SJSA1 (cell line): ENCODE data around the gene DAGLA. TPM values are rescaled to one million over a fixed set of nuclear protein-coding genes. Genes with fewer than 3 reads are reported as not detected.
A peak's percentile ranks its signal among the peaks of the same experiment; 100 is the strongest.
"Not testable (repeated sequence)": the region's sequence is repeated elsewhere in the genome, so short reads cannot be mapped to it uniquely, and the experiment has no call there.

Source experiments
- DNase-seq, 2 experiments: peaks; one replicate each; pipeline ENCODE4 v3.0.0-alpha.2; 2015 to 2020; ENCODE audit warnings: low spot score in 2 of 2, low read depth in 1 of 2
- H3K27ac ChIP-seq: fragments of 250-450 bp; sonication (Bioruptor Pico); 2 replicates; pipeline ENCODE4 v1.5.1; 2020; ENCODE audit warnings: mild to moderate bottlenecking, moderate library complexity
- H3K27me3 ChIP-seq: fragments of 250-450 bp; sonication (Bioruptor Pico); replicated peaks from 2 replicates; pipeline ENCODE4 v1.5.1; 2020; ENCODE audit warnings: mild to moderate bottlenecking, moderate library complexity
- H3K36me3 ChIP-seq: fragments of 250-450 bp; sonication (Bioruptor Pico); 2 replicates; pipeline ENCODE4 v1.5.1; 2020; ENCODE audit warnings: mild to moderate bottlenecking
- H3K4me1 ChIP-seq: fragments of 250-450 bp; sonication (Bioruptor Pico); replicated peaks from 2 replicates; pipeline ENCODE4 v1.6.1; 2021; ENCODE audit warnings: mild to moderate bottlenecking
- H3K4me3 ChIP-seq: fragments of 250-450 bp; sonication (Bioruptor Pico); 2 replicates; pipeline ENCODE4 v1.5.1; 2020; ENCODE audit warnings: mild to moderate bottlenecking
- H3K9me3 ChIP-seq: fragments of 250-450 bp; sonication (Bioruptor Pico); replicated peaks from 2 replicates; pipeline ENCODE4 v1.5.1; 2020; ENCODE audit warnings: mild to moderate bottlenecking
- total RNA-seq: library from RNA; depleted of rRNA; stranded (reverse); fragments of >200 nt; shearing (Covaris generic); gene quantifications from 2 replicates; pipeline ENCODE4 v1.2.3, GENCODE V29; 2014

DAGLA gene
- total RNA-seq, 1 experiment from 2014 or later, result 2.6 TPM

GRCh38 chr11:61654397-61654829 is 25.8 kb upstream of the DAGLA start:
- Histone ChIP-seq H3K27ac (no peak overlapping the region), H3K4me1 (no peaks in the 10 kb centered on the region; the same call in 1 of the 2 replicates), H3K9me3 (no peaks in the 10 kb centered on the region), H3K36me3 (no peaks in the 10 kb centered on the region), H3K27me3 (peaks cover 24% of the 10 kb centered on the region), H3K4me3 (no peak overlapping the region)
- no peak for DNase-seq

GRCh38 chr11:61655266-61656159 is 24.7 kb upstream of the DAGLA start:
- not testable (repeated sequence) for H3K4me3 ChIP-seq, H3K9me3 ChIP-seq, H3K36me3 ChIP-seq, H3K27ac ChIP-seq, DNase-seq, H3K4me1 ChIP-seq
- peaks cover 19% of the 10 kb centered on the region for H3K27me3 ChIP-seq

DNA sequence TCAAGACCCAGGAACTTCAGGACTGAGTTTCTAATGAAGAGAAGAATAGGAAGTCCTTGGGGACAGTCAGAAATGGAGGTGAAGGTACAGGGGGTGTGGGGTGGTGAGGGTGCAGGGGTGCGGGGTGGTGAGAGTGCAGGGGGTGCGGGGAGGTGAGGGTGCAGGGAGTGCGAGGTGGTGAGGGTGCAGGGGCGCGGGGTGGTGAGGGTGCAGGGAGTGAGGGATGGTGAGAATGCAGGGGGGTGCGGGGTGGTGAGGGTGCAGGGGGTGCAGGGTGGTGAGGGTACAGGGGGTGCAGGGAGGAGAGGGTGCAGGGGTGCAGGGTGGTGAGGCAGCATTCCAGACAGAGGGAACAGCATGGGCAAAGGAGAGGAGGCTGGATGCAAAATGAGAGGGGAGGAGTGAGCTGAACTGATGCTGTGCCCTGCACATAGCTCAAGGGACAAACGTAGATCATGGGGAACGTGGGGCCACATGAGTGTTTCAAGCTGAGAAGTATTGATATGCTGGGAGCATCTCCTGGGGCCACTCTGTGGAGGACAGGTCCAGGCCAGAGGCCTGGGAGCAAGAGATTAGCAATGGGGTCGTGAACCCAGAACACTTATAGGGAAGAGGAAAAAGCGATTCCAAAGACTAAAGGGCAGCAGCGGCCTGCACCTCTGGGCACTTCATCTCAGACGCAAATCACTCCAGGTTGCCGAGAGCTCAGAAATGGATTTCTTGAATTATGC is 23.7 kb upstream of the DAGLA start:
- no peak overlapping the region for H3K27ac ChIP-seq
- DNase-seq, result no peak
- H3K4me1 ChIP-seq, result no peaks in the 10 kb centered on the region; the same call in 1 of the 2 replicates
- H3K27me3 ChIP-seq, result peaks cover 19% of the 10 kb centered on the region
- no peaks in the 10 kb centered on the region for H3K9me3 ChIP-seq
- no peaks in the 10 kb centered on the region for H3K36me3 ChIP-seq
- H3K4me3 ChIP-seq, result no peak overlapping the region

DNA sequence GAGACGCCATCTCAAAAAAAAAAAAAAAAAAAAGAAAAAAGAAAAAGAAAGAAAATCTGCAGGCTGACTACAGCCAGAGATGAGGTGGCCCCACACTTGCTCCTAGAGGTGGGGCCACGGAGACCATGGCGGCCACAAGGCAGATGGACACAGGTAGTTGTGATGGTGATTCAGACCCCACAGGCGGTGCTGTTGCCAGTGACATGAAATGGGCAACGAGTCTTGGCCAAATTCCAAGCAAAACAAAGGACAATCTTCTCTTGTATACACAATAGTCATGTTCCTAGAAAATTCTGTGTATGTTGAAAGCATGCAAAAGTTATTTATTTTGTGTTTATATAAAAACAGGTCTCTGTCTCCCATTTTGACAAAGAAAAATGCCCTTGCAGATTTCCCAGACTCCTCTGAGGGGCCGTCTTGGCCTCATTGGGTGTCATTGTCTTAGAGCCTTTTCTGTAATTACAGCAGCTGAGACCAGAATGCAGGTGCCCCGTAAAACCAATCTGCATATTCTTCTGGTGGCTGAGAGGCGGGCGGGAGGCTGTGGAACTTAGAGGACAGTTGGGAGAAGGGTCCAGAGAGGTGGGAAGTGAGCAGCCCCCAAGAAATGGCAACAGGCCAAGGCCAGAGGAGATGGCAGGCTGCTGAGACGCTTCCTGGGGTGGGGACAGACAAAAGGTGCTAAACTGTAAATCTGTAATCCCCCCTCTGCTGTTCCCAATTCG is 22.5 kb upstream of the DAGLA start:
- no peaks in the 10 kb centered on the region; the same call in 1 of the 2 replicates for H3K9me3 ChIP-seq
- H3K27me3 ChIP-seq, result peaks cover 21% of the 10 kb centered on the region
- no peaks in the 10 kb centered on the region; the same call in 1 of the 2 replicates for H3K4me1 ChIP-seq
- peak; percentile 35 to 67 for DNase-seq
- H3K36me3 ChIP-seq, result no peaks in the 10 kb centered on the region
- H3K4me3 ChIP-seq, result no peak overlapping the region
- H3K27ac ChIP-seq, result no peak overlapping the region

DNA sequence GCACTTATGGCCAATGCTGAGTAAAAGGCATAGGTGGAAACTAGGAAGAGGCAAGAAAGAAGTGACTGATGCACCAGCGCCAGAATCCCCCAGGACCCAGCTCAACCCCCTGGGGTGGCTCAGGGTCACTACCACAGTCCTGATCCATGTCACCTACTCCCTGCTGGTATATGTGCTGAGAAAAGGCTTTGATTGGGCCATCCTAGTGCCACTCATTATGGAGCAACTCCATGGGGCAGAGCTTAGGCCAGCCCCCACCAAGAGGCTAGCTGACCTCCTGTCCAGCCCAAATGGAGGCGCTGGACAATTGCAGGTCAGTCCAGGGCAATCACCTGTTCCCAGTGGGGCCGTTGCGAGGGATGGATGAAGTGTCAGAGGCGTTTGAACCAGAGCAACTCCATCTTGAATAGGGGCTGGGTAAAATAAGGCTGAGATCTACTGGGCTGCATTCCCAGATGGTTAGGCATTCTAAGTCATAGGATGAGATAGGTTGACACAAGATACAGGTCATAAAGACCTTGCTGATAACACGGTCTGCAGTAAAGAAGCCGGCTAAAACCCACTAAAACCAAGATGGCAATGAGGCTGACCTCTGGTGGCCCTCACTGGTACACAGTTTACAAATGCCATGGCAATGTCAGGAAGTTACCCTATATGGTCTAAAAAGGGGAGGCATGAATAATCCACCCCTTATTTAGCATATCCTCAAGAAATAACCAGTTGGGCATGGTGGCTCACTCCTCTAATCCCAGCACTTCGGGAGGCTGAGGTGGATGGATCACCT is 20.6 kb upstream of the DAGLA start:
- DNase-seq, result no peak
- no peaks in the 10 kb centered on the region; the same call in 1 of the 2 replicates for H3K4me1 ChIP-seq
- H3K27ac ChIP-seq, result no peak overlapping the region
- H3K4me3 ChIP-seq, result no peak overlapping the region
- peaks cover 10% of the 10 kb centered on the region for H3K27me3 ChIP-seq
- no peaks in the 10 kb centered on the region for H3K36me3 ChIP-seq
- H3K9me3 ChIP-seq, result no peaks in the 10 kb centered on the region; the same call in 1 of the 2 replicates

DNA sequence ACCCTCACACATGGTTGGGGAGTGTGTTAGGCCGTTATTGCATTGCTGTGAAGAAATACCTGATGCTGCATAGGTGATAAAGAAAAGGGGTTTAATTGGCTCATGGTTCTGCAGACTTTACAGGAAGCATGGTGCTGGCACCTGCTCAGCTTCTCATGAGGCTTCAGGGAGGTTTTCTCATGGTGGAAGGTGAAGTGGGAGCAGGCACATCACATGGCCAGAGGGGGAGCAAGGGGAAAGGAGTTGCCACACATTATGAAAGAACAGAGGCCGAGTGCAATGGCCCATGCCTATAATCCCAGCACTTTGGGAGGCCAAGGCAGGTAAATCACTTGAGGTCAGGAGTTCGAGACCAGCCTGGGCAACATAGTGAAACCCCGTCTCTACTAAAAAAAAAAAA is 19.2 kb upstream of the DAGLA start:
- not testable (repeated sequence) for H3K4me3 ChIP-seq, H3K36me3 ChIP-seq, H3K4me1 ChIP-seq, H3K27me3 ChIP-seq, H3K27ac ChIP-seq, H3K9me3 ChIP-seq, DNase-seq

DNA sequence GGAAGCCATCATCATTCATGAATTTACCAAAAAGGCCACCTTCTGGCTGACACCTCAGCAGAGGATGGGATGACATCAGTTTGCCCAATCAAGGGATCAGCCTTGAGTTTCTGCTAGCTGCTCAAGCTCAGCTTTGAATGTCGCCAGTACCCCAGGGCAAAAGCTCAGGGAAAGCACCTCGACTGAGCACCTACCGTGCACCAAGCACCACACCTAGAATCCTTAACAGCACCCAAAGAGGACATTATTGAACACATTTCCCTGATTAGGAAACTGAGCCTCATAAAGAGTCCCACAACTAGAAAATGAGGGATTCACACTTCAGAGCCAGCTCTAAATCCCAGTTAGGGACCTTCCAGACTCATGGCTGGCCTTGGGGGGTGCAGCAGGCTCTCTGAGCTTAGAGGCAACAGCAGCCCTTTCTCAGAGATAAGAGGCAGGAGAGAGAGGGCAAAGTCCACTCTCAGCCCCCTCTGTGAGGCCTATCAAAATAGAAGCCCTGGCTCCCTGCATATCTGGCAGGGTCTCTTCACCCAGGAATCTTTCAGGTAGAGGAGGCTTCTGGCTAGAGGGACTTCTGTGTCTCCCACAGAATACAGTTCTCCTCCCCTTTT is 13.4 kb upstream of the DAGLA start:
- no peaks in the 10 kb centered on the region for H3K4me1 ChIP-seq
- peaks cover 17% of the 10 kb centered on the region for H3K27me3 ChIP-seq
- H3K27ac ChIP-seq, result no peak overlapping the region
- H3K9me3 ChIP-seq, result no peaks in the 10 kb centered on the region; the same call in 1 of the 2 replicates
- H3K4me3 ChIP-seq, result no peak overlapping the region
- H3K36me3 ChIP-seq, result no peaks in the 10 kb centered on the region
- DNase-seq, result no peak

GRCh38 chr11:61667684-61668305 is 12.4 kb upstream of the DAGLA start:
- Histone ChIP-seq H3K27ac (no peak overlapping the region), H3K4me1 (no peaks in the 10 kb centered on the region), H3K36me3 (no peaks in the 10 kb centered on the region), H3K4me3 (no peak overlapping the region), H3K9me3 (no peaks in the 10 kb centered on the region), H3K27me3 (peaks cover 12% of the 10 kb centered on the region; the same call in 1 of the 2 replicates)
- no peak for DNase-seq

DNA sequence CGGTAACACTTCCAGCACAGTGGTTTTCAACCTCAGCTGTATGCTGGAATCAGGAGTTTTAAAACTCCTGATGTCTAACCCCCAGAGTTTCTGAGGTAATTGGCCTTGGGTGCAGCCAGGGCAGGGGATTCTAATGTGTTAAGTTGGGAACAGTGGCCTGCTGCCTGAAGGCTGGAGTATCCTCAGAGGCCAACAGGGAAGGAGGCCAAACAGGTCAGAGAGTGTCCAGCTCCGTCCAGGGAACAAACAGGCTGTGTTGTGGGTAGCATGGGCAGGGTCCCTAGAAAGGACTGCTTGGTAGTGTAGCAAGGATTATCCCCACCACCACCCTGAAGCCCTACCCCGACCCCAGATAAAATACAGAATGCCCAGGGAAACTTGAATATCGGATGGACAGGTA is 10.8 kb upstream of the DAGLA start:
- Histone ChIP-seq H3K9me3 (no peaks in the 10 kb centered on the region), H3K27ac (no peak overlapping the region), H3K27me3 (peaks cover 13% of the 10 kb centered on the region), H3K4me3 (no peak overlapping the region), H3K36me3 (no peaks in the 10 kb centered on the region), H3K4me1 (no peaks in the 10 kb centered on the region)
- DNase-seq, result no peak

DNA sequence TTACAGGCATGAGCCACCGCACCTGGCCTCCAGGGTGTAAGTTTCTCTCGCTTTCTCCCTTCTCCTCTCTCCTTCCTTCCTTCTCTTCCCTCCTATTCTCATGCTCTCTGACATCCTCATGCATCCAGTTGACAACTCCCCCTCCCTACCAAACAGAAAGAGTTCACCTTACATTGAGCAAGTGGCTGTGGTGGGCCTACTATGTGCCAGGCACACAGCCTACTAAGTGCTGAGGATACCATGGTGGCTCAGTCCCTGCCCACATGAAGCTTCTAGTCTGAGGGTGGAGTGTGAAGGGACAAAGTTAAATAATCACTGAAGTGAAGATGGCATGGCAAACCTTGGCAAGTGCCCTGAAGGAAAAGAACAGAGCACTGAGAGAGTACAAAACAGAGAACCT is 9.6 kb upstream of the DAGLA start:
- H3K4me1 ChIP-seq, result no peaks in the 10 kb centered on the region
- H3K27ac ChIP-seq, result no peak overlapping the region
- peaks cover 25% of the 10 kb centered on the region for H3K27me3 ChIP-seq
- H3K4me3 ChIP-seq, result no peak overlapping the region
- no peaks in the 10 kb centered on the region for H3K36me3 ChIP-seq
- no peaks in the 10 kb centered on the region for H3K9me3 ChIP-seq
- DNase-seq, result no peak

DNA sequence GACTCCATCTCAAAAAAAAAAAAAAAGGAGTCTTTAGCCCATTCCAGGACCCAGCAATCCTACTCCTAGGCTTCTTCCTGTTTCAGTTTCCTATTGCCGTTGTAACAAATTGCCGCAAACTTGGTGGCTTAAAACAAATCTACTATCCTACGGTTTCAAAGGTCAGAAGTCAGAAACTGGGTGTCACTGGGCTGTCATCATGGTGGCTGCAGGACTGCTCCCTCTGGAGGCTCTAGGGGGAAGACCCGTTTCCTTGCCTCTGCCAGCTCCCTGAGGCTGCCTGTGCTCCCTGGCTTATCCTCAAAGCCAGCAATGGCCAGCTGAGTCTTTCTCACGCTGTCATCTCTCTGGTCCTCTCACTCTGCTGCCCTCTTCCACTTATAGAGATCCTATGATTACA is 8.7 kb upstream of the DAGLA start:
- H3K27ac ChIP-seq, result no peak overlapping the region
- H3K4me3 ChIP-seq, result no peak overlapping the region
- no peaks in the 10 kb centered on the region for H3K9me3 ChIP-seq
- H3K36me3 ChIP-seq, result no peaks in the 10 kb centered on the region
- peaks cover 30% of the 10 kb centered on the region for H3K27me3 ChIP-seq
- no peaks in the 10 kb centered on the region for H3K4me1 ChIP-seq
- DNase-seq, result no peak

GRCh38 chr11:61673946-61674467 is 6.2 kb upstream of the DAGLA start:
- not testable (repeated sequence) for H3K9me3 ChIP-seq, H3K27ac ChIP-seq, H3K4me1 ChIP-seq, H3K36me3 ChIP-seq, H3K4me3 ChIP-seq, DNase-seq
- H3K27me3 ChIP-seq, result peaks cover 46% of the 10 kb centered on the region
